SKM-1 (cell line): Measurements from ENCODE around the gene HLA-DPA1.
"Not testable (repeated sequence)": the region's sequence is repeated elsewhere in the genome, so short reads cannot be mapped to it uniquely, and the experiment has no call there.

ENCODE experiments used
- DNase-seq: peaks from one replicate; lab custom pipeline; 2025; ENCODE audit not compliant: unreplicated experiment; lab: John Stamatoyannopoulos, UW

HLA-DPA1 gene

GRCh38 chr6:33065312-33065711 is 8.1 kb downstream of the HLA-DPA1 start:
- DNase-seq = no peak

- no peak for DNase-seq
Measured at GRCh38 chr6:33064723-33065122, 8.7 kb downstream of the HLA-DPA1 start.

- not testable (repeated sequence) for DNase-seq
Measured at GRCh38 chr6:33063435-33063834, 10.0 kb downstream of the HLA-DPA1 start.

- peak; percentile 12 for DNase-seq
Measured at GRCh38 chr6:33061987-33062386, 11.5 kb downstream of the HLA-DPA1 start.

GRCh38 chr6:33057222-33058150 is 16.0 kb downstream of the HLA-DPA1 start:
- peak; percentile 39 for DNase-seq

- no peak for DNase-seq
Measured at GRCh38 chr6:33053230-33053629, 20.2 kb downstream of the HLA-DPA1 start.

GRCh38 chr6:33052627-33053026 is 20.8 kb downstream of the HLA-DPA1 start:
- DNase-seq = no peak

- peak; percentile 37 for DNase-seq
Measured at GRCh38 chr6:33050014-33050810, 23.2 kb downstream of the HLA-DPA1 start.

- DNase-seq = no peak
Measured at GRCh38 chr6:33049323-33050013, 24.0 kb downstream of the HLA-DPA1 start.

GRCh38 chr6:33040157-33040556 is 33.3 kb downstream of the HLA-DPA1 start:
- DNase-seq = no peak

GRCh38 chr6:33036535-33036934 is 36.9 kb downstream of the HLA-DPA1 start:
- DNase-seq = no peak

GRCh38 chr6:33034554-33034953 is 38.9 kb downstream of the HLA-DPA1 start:
- no peak for DNase-seq

- no peak for DNase-seq
Measured at GRCh38 chr6:33030245-33030644, 43.2 kb downstream of the HLA-DPA1 start.

GRCh38 chr6:33029328-33030184 is 43.9 kb downstream of the HLA-DPA1 start:
- peak; percentile 30 for DNase-seq

- no peak for DNase-seq
Measured at GRCh38 chr6:33028220-33028849, 45.1 kb downstream of the HLA-DPA1 start.

- no peak for DNase-seq
Measured at GRCh38 chr6:33024521-33024920, 48.9 kb downstream of the HLA-DPA1 start.

GRCh38 chr6:33023536-33023935 is 49.9 kb downstream of the HLA-DPA1 start:
- no peak for DNase-seq

- no peak for DNase-seq
Measured at GRCh38 chr6:33021917-33022316, 51.5 kb downstream of the HLA-DPA1 start.

GRCh38 chr6:33019372-33019771 is 54.1 kb downstream of the HLA-DPA1 start:
- no peak for DNase-seq

- peak; percentile 73 for DNase-seq
Measured at GRCh38 chr6:33018904-33019303, 54.5 kb downstream of the HLA-DPA1 start.
